HG03342 (cell line): ENCODE measurements around the gene OSTF1.

ENCODE experiments used
- ATAC-seq: cut with Tn5 transposase; IDR thresholded peaks from one replicate; pipeline ENCODE4 v1.9.1; 2021; ENCODE audit warnings: mild to moderate bottlenecking, moderate library complexity; ENCODE audit not compliant: unreplicated experiment

The OSTF1 gene

DNA sequence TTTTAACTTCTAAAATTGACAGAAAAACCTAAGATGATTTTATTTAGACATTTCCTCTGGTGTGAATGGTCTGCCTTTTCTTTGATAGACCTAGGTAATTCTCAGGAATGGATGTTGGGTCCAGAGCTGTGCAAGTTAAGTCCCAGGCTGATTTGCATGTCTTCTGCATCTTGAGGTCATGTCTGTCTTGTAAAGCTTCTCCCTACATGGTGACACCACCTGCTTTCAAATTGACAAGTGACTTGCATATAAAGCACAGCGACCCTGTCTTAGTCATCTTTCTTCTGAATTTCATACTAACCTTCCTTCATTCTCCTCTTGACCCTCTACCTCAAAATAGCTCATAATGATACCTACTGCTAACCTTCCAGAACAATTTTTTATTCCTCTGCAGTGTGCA, 29.2 kb downstream of the OSTF1 start:
- no peak for ATAC-seq

GRCh38 chr9:75120686-75121085, 32.4 kb downstream of the OSTF1 start:
- no peak for ATAC-seq

DNA sequence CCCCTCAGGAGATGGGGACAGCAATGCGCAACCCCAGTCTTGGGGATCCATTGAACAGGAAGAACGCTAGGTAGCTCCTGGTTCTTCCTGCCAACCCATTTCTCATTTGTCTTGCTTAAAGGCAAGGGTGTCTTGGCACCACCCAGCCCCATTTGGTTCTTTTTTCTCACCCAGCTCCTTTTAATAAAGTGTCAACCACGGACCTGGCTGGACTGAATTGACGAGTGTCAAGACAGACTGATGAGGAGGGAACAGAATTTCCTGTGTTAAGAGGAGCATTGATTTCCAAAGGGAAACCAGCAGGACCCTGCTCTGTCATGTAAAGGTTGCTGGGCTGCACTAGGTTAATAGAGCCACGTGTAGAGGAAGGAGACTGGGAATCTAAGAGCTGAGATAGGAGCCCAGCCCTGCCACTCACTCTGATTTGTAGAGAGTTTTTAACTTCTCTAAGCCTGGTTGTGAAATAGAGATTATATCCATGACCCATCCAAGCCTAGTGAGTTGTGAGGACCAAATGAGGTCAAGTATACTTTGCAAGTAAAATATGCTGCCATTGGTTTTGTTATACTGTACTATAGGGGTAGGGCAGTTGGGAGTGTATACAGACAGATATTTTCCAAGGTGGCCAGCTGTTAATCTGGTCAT, 33.7 kb downstream of the OSTF1 start:
- no peak for ATAC-seq

GRCh38 chr9:75123696-75124095, 35.4 kb downstream of the OSTF1 start:
- no peak for ATAC-seq

DNA sequence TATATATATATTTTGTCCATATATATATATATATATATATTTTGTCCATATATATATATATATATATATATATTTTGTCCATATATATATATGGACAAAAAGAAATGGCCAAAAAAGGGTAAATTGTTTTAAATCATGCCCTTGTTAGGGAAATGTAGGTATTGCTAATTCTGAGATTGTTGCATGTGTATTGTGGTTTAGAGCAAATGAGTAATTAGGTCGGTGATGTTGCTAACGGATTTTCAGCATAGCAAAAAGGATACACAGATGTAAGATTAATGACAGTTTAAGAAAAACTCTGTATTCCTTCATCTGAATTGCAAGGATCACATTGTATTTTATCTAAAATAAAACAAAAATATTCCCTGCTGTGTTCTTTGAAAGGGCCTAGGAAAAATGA, 40.2 kb downstream of the OSTF1 start:
- ATAC-seq, result no peak

- ATAC-seq, result no peak
Measured at GRCh38 chr9:75130172-75130571, 41.9 kb downstream of the OSTF1 start.

GRCh38 chr9:75130621-75131230, 42.4 kb downstream of the OSTF1 start:
- ATAC-seq, result no peak

DNA sequence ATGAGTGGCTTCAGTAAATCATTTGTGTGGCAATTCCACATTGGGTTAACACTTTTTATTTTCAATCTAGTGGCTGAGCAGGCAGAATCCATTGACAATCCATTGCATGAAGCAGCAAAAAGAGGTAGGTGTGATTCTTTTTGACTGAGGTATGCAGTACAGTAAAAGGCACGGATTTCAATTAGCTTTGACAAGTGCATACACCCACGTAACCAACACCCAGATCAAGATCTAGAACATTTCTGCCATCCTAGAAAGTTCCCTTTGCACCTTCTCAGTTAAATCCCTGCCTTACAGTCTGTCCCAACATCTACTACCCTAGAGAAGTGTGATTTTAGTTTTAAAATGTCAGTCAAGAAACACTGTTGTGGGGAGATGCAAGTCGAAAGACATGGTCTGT, 43.4 kb downstream of the OSTF1 start:
- ATAC-seq, result no peak

GRCh38 chr9:75132244-75132643, 43.9 kb downstream of the OSTF1 start:
- no peak for ATAC-seq

GRCh38 chr9:75133396-75133795, 45.1 kb downstream of the OSTF1 start:
- ATAC-seq, result no peak

DNA sequence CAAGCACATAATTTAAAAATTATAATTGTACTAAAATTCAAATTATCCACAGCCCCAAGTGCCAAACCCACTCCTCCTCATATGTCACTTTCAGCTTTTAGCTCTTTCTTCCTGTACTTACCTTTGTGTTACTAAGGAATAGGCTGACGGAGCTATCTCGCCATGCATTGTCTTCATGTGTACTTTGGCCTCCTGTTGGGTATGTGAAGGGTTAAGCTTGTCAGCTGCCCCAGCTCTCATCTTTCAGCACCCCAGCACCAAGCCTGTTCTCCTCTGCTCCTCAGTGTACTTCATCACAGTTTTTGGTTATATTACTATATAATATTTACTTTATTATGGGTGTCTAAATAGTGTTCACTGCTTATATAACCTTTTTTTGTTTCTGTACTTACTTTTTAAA, 46.2 kb downstream of the OSTF1 start:
- no peak for ATAC-seq

- no peak for ATAC-seq
Measured at GRCh38 chr9:75138260-75139040, 50.1 kb downstream of the OSTF1 start.

GRCh38 chr9:75139201-75139600, 50.9 kb downstream of the OSTF1 start:
- ATAC-seq, result no peak

DNA sequence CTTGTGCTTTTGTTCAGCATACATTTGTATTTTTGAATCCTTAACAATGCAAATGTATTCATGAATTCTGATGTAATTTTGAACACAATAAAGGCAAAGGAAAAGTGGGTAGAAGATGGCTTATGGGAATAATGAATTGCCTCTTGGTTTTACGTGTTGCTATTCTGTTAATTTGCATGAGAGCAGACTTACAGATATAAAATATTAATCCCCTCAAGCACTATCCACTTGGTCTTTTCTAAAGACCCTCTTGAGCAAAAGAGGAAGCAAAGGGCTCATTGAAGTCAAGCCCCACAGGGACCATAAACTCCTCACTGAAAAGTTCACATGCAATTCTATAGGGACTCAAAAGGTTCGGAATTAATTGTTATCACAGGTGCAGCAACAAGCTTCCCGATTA, 51.9 kb downstream of the OSTF1 start:
- no peak for ATAC-seq

GRCh38 chr9:75142202-75142601, 53.9 kb downstream of the OSTF1 start:
- no peak for ATAC-seq

- no peak for ATAC-seq
Measured at GRCh38 chr9:75146229-75146628, 57.9 kb downstream of the OSTF1 start.

- ATAC-seq, result no peak
Measured at GRCh38 chr9:75147638-75148037, 59.3 kb downstream of the OSTF1 start.

DNA sequence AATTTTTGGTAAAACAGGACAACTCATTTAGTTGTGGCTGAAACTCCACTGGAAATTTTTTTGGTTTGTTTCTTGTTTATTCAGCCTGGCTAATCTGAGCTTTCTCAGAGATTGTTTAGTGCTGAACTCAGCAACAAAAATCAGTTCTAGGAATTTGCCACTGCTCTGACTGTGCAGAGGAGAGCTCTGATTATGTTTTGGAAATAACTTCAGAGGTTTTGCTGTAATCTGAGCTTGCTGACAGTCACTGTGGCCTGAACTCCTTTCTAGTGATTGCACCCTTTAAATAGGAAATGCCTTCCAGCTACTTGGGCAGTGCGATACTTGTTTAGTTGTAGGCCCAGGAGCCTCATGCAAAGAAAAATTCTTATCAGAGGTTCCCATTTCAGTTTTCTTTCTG, 60.2 kb downstream of the OSTF1 start:
- no peak for ATAC-seq

- ATAC-seq, result no peak
Measured at GRCh38 chr9:75149841-75150241, 61.5 kb downstream of the OSTF1 start.

DNA sequence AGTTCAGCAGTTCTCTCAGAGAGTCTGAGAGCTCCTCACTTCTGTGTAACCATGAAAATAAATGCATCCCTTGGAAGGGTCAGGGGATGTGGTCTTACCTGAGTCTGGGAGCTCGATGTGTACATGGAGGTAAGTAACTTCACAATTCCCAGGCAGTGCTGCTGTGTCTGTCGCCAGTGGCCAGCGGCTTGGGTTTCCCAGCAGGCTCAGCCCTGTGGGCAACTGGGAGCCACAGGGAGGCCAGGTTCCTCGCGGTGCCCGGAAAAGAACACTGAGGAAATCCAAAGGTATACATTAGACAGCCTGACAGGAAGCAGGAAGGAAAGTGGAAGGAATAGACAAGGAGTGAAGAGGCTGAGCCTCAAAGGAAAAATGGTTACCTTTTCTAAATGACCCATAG, 62.2 kb downstream of the OSTF1 start:
- no peak for ATAC-seq

- no peak for ATAC-seq
Measured at GRCh38 chr9:75152416-75152815, 64.1 kb downstream of the OSTF1 start.

- ATAC-seq, result no peak
Measured at GRCh38 chr9:75156858-75157257, 68.5 kb downstream of the OSTF1 start.
